Measurements from ENCODE around the gene LARGE2. TPM values are rescaled to one million over a fixed set of nuclear protein-coding genes. Genes with fewer than 3 reads are reported as not detected.

LARGE2 gene
- total RNA-seq, 2 donors from 2014 or later, result 12.2 to 14.5 TPM

- 86 to 90% methylated on average over 4 of the region's 4 CpGs for WGBS, 2 donors
- Histone ChIP-seq H3K36me3 (replicated peaks in 1 of 2; ENCODE audit: insufficient read depth in 1 of 2, low read depth in 2 of 2) (no peaks in the 10 kb centered on the region), H3K4me3 (no peak overlapping the region), H3K27me3 (no peaks in the 10 kb centered on the region), H3K9me3 (no peaks in the 10 kb centered on the region), H3K27ac (no peak overlapping the region), H3K4me1 (peaks cover 16% of the 10 kb centered on the region)
- TF ChIP-seq POLR2A (IDR thresholded peaks at IDR 0.05), result no peak
- no peak for TF ChIP-seq CTCF (IDR thresholded peaks at IDR 0.05)
- ATAC-seq (no peak), DNase-seq (no peak)
- intact Hi-C loops (cut with DNase I), result no loop called here
Measured at GRCh38 chr11:45942381-45942780, 19.9 kb downstream of the LARGE2 start.

- H3K27ac ChIP-seq, result peak overlapping the region in 3 of 4 donors; percentile 41 to 43 (median 43)
- peak in 1 of 4 donors; percentile 40 for DNase-seq
- no peaks in the 10 kb centered on the region for H3K27me3 ChIP-seq
- ATAC-seq, result peak; percentile 33
- intact Hi-C loops (cut with DNase I), result no loop called here
- 23 to 41% methylated on average over 3 of the region's 3 CpGs for WGBS, 2 donors
- H3K4me3 ChIP-seq, result no peak overlapping the region
- H3K4me1 ChIP-seq, result peaks cover 16% of the 10 kb centered on the region
- no peaks in the 10 kb centered on the region for H3K9me3 ChIP-seq
- TF ChIP-seq CTCF (IDR thresholded peaks at IDR 0.05) (no peak), POLR2A (IDR thresholded peaks at IDR 0.05) (no peak)
- peaks cover 0 to 2% of the 10 kb centered on the region in 2 donors for H3K36me3 ChIP-seq (replicated peaks in 1 of 2; ENCODE audit: insufficient read depth in 1 of 2, low read depth in 2 of 2)
Measured at GRCh38 chr11:45945397-45945999, 23.0 kb downstream of the LARGE2 start.

GRCh38 chr11:45947885-45948284, 25.4 kb downstream of the LARGE2 start:
- ATAC-seq, result no peak
- no peak for DNase-seq
- Histone ChIP-seq H3K27ac (no peak overlapping the region), H3K4me1 (peaks cover 16% of the 10 kb centered on the region), H3K36me3 (replicated peaks in 1 of 2; ENCODE audit: insufficient read depth in 1 of 2, low read depth in 2 of 2) (peaks cover 0 to 2% of the 10 kb centered on the region in 2 donors), H3K27me3 (no peaks in the 10 kb centered on the region), H3K4me3 (no peak overlapping the region), H3K9me3 (no peaks in the 10 kb centered on the region)
- TF ChIP-seq CTCF (IDR thresholded peaks at IDR 0.05) (no peak), POLR2A (IDR thresholded peaks at IDR 0.05) (no peak)
- intact Hi-C loops (cut with DNase I), result no loop called here
- 75 to 100% methylated on average over 1 of the region's 1 CpG for WGBS, 2 donors

- no peak for ATAC-seq
- 93 to 97% methylated on average over 3 of the region's 3 CpGs for WGBS, 2 donors
- H3K9me3 ChIP-seq, result no peaks in the 10 kb centered on the region
- no peak overlapping the region for H3K27ac ChIP-seq
- TF ChIP-seq POLR2A (IDR thresholded peaks at IDR 0.05) (no peak), CTCF (IDR thresholded peaks at IDR 0.05) (no peak)
- DNase-seq, result no peak
- H3K27me3 ChIP-seq, result no peaks in the 10 kb centered on the region
- peaks cover 0 to 2% of the 10 kb centered on the region in 2 donors for H3K36me3 ChIP-seq (replicated peaks in 1 of 2; ENCODE audit: insufficient read depth in 1 of 2, low read depth in 2 of 2)
- intact Hi-C loops (cut with DNase I), result no loop called here
- no peak overlapping the region for H3K4me3 ChIP-seq
- H3K4me1 ChIP-seq, result peaks cover 16% of the 10 kb centered on the region
Measured at GRCh38 chr11:45948356-45948755, 25.9 kb downstream of the LARGE2 start.

GRCh38 chr11:45949992-45950407, 27.5 kb downstream of the LARGE2 start:
- DNase-seq (no peak), ATAC-seq (no peak)
- no peak for TF ChIP-seq POLR2A (IDR thresholded peaks at IDR 0.05)
- TF ChIP-seq CTCF (IDR thresholded peaks at IDR 0.05), result no peak
- intact Hi-C loops (cut with DNase I), result no loop called here
- Histone ChIP-seq H3K4me3 (no peak overlapping the region), H3K27me3 (no peaks in the 10 kb centered on the region), H3K36me3 (replicated peaks in 1 of 2; ENCODE audit: insufficient read depth in 1 of 2, low read depth in 2 of 2) (peaks cover 0 to 2% of the 10 kb centered on the region in 2 donors), H3K4me1 (peaks cover 13% of the 10 kb centered on the region), H3K27ac (no peak overlapping the region), H3K9me3 (no peaks in the 10 kb centered on the region)
- 83 to 95% methylated on average over 1 of the region's 1 CpG for WGBS, 2 donors
